Lower leg skin (tissue), 4 donors: ENCODE measurements around the gene PRLR. TPM values are rescaled to one million over a fixed set of nuclear protein-coding genes. Genes with fewer than 3 reads are reported as not detected.

Source experiments
- DNase-seq, 2 donors: peaks; one replicate each; pipeline ENCODE4 v3.0.0-alpha.2; 2019; ENCODE audit warnings: low spot score in 2 of 2
- H3K4me3 ChIP-seq: fragments of 200-600 bp; sonication (generic); 2 replicates; pipeline ENCODE4 v1.5.1; 2017; ENCODE audit warnings: mild to moderate bottlenecking, low read depth; ENCODE audit not compliant: poor library complexity, severe bottlenecking
- POLR2A ChIP-seq, 2 donors: fragments of 450-650 bp; IDR thresholded peaks; one replicate each; pipeline ENCODE4 v1.6.1; 2016 to 2017; ENCODE audit warnings: antibody characterized with exemption in 2 of 2, mild to moderate bottlenecking in 1 of 2, moderate library complexity in 1 of 2
- WGBS, 2 donors: methylation state at CpG; one replicate each; pipeline ENCODE4 v1.1.5; 2018; 5-methylcytosine and 5-hydroxymethylcytosine counted together
- intact Hi-C: fragments of 100-400 bp; cut with DNase I; formaldehyde crosslinking; loops from one replicate; pipeline ENCODE4 v1.15.0; 2023; ENCODE audit warnings: low total_unique reads
- total RNA-seq, 4 donors: library from RNA; depleted of rRNA; stranded (reverse); fragments of >200 nt; gene quantifications; one replicate each; pipeline ENCODE4 v1.1.0, GENCODE V29; 2016
- TF ChIP-seq, protein P1 (sequence below), 3 donors: fragments of 450-650 bp; IDR thresholded peaks; one replicate each; pipeline ENCODE4 v1.5.1; 2016; ENCODE audit warnings: antibody characterized with exemption in 3 of 3, mild to moderate bottlenecking in 3 of 3, moderate library complexity in 2 of 3

The PRLR gene
- total RNA-seq, 4 donors from 2014 or later, result 6.1 to 11.4 (median 8.1) TPM

DNA sequence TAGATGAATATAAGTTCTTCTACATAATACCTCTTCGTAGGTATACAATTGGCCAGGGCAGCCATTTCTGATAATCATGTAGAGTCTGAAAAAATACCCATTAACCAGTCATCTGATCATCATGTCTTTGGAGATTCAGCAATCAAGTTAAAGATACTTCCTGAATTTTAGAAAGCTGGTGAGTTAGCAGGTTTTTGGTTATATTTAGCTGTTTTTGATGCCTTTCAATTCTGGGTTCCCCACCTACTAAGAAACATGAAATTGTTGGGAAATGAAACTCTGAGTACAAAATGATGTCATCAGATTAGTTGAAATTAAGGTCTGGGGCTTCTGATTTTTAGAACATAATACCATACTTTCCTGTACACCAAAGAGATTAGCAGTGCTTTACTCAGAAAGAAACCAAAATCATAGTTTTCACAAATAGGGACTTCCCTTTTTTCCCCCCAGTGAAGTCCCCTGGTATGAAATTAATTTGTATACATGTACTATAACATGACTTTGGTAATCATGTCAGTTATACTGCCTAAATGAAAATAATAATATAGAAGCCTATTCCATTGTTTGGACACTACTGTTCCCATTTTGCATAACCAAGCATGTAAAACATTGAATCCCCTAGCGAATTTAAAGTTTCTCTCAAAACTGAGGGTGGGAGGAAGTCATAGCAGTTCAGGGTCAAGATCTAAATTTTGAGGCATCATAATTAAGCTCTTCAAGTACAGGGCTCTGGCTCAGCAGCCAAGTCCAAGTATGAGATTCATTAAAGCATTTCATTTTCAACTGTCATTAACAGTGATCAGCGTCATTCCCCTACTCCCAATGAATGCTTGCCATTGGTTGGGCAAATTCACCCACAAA lies 17.9 kb downstream of the PRLR start:
- no peak for DNase-seq
- no peak for TF ChIP-seq POLR2A (IDR thresholded peaks at IDR 0.05)
- TF ChIP-seq, protein P1, sequence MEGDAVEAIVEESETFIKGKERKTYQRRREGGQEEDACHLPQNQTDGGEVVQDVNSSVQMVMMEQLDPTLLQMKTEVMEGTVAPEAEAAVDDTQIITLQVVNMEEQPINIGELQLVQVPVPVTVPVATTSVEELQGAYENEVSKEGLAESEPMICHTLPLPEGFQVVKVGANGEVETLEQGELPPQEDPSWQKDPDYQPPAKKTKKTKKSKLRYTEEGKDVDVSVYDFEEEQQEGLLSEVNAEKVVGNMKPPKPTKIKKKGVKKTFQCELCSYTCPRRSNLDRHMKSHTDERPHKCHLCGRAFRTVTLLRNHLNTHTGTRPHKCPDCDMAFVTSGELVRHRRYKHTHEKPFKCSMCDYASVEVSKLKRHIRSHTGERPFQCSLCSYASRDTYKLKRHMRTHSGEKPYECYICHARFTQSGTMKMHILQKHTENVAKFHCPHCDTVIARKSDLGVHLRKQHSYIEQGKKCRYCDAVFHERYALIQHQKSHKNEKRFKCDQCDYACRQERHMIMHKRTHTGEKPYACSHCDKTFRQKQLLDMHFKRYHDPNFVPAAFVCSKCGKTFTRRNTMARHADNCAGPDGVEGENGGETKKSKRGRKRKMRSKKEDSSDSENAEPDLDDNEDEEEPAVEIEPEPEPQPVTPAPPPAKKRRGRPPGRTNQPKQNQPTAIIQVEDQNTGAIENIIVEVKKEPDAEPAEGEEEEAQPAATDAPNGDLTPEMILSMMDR (IDR thresholded peaks at IDR 0.05), result no peak
- no peak overlapping the region for H3K4me3 ChIP-seq
- intact Hi-C loops, result no loop called here
- 49 to 85% methylated on average over 3 of the region's 3 CpGs for WGBS, 2 donors

DNA sequence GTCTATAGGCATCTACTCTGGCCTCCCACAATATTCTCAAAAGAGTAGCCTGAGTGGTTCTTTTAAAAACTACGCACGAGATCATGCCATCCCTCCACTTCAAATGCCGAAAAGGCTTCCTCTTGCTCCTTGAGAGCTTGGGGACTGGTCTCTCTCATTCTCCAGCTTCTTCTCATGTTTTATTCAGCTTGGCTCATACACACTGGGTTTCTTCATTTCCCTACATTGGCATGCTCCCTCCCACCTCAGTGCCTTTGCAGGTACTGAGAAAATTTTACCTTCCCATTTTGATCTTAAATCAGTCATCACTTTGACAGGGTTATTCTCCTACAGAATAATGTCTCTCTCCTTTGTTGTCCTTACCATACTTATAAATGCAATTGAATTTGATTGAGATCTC lies 20.4 kb downstream of the PRLR start:
- TF ChIP-seq POLR2A (IDR thresholded peaks at IDR 0.05), result no peak
- TF ChIP-seq, protein P1 (IDR thresholded peaks at IDR 0.05), result no peak
- H3K4me3 ChIP-seq, result no peak overlapping the region
- DNase-seq, result no peak
- intact Hi-C loops, result no loop called here
- 98% methylated on average over 3 of the region's 3 CpGs for WGBS, 2 donors

DNA sequence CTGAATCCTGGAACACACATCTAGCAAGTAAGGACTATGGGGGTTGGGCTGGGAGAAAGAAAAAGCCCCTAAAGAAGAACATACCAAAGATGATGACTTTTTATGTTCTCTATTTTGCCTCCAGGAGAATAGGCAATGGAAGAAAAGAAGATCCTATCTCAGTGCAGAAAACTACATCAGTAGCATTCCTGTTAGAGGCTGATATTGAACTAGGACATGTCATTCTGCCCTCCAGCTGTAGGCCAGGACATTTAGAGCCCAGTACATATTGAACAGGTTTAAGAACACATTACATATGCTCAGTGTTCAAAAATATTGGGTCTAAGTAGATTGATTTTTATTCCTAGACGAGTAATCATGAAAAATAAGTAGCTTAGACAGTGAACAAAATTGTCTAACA lies 24.7 kb downstream of the PRLR start:
- intact Hi-C loops, result no loop called here
- no peak for DNase-seq
- TF ChIP-seq POLR2A (IDR thresholded peaks at IDR 0.05), result no peak
- TF ChIP-seq, protein P1 (IDR thresholded peaks at IDR 0.05), result no peak
- WGBS, 2 donors, result 55 to 63% methylated on average over 1 of the region's 1 CpG
- no peak overlapping the region for H3K4me3 ChIP-seq

DNA sequence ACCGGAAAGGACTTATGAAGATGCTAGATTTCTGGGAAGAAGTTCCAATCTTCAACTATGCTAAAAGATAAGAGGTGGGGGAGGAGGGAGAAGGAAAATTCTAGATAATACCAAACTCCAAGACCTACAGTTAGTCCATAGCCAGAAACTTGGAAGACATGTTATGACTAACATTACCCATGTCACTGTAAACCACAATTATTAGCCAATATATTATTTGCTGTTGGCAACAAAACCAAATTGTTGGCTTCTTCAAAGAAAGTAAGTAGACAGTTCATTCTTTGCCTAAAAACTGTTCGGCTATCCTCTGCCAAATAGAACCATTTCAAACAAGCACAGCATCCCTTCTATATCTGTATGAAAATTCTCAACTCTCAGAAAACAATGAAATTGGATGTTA lies 25.1 kb downstream of the PRLR start:
- WGBS, 2 donors, result 47 to 49% methylated on average over 2 of the region's 2 CpGs
- TF ChIP-seq, protein P1 (IDR thresholded peaks at IDR 0.05), result no peak
- no peak for TF ChIP-seq POLR2A (IDR thresholded peaks at IDR 0.05)
- no peak for DNase-seq
- intact Hi-C loops, result no loop called here
- H3K4me3 ChIP-seq, result no peak overlapping the region

GRCh38 chr5:35203403-35203802 lies 26.9 kb downstream of the PRLR start:
- no peak for DNase-seq
- intact Hi-C loops, result no loop called here
- H3K4me3 ChIP-seq, result no peak overlapping the region
- 89 to 90% methylated on average over 1 of the region's 1 CpG for WGBS, 2 donors
- TF ChIP-seq POLR2A (IDR thresholded peaks at IDR 0.05), result no peak
- TF ChIP-seq, protein P1 (IDR thresholded peaks at IDR 0.05), result no peak
